Thymus (tissue), 11 donors: ENCODE results near the gene SHC2. TPM values are rescaled to one million over a fixed set of nuclear protein-coding genes. Genes with fewer than 3 reads are reported as not detected.
"Not testable (repeated sequence)": the region's sequence is repeated elsewhere in the genome, so short reads cannot be mapped to it uniquely, and the experiment has no call there.

Experiments
- DNase-seq, 9 donors: peaks; one replicate each; pipeline ENCODE4 v3.0.0-alpha.2; 2013; ENCODE audit warnings: low spot score in 9 of 9, low read depth in 6 of 9, missing footprints in 1 of 9
- H3K27ac ChIP-seq, 2 donors: one replicate each; pipeline ENCODE4 v1.5.1; 2013; ENCODE audit warnings: control low read depth in 1 of 2, low read depth in 1 of 2, low read length in 1 of 2, mild to moderate bottlenecking in 1 of 2, moderate library complexity in 1 of 2
- H3K27me3 ChIP-seq, 2 donors: one replicate each; pipeline ENCODE4 v1.5.1; 2013; ENCODE audit warnings: low read length in 1 of 2; ENCODE audit not compliant: control insufficient read depth in 2 of 2, insufficient read depth in 1 of 2
- H3K36me3 ChIP-seq, 2 donors: one replicate each; pipeline ENCODE4 v1.5.1; 2013; ENCODE audit warnings: low read length in 1 of 2, mild to moderate bottlenecking in 1 of 2, moderate library complexity in 1 of 2; ENCODE audit not compliant: control insufficient read depth in 2 of 2, insufficient read depth in 2 of 2
- H3K4me1 ChIP-seq, 2 donors: one replicate each; pipeline ENCODE4 v1.5.1; 2013; ENCODE audit warnings: low read length in 2 of 2; ENCODE audit not compliant: control insufficient read depth in 2 of 2, insufficient read depth in 2 of 2
- H3K4me3 ChIP-seq, 2 donors: one replicate each; pipeline ENCODE4 v1.5.1; 2013; ENCODE audit warnings: low read length in 2 of 2, control low read depth in 1 of 2, mild to moderate bottlenecking in 1 of 2
- H3K9me3 ChIP-seq, 2 donors: one replicate each; pipeline ENCODE4 v1.5.1; 2013; ENCODE audit warnings: low read length in 1 of 2, mild to moderate bottlenecking in 1 of 2; ENCODE audit not compliant: control insufficient read depth in 2 of 2, insufficient read depth in 1 of 2
- WGBS: extraction: QIAGEN DNeasy Blood & Tissue Kit; methylation state at CpG from one replicate; pipeline ENCODE4 v1.1.7; 2013; 5-methylcytosine and 5-hydroxymethylcytosine counted together
- polyA plus RNA-seq: library from polyadenylated mRNA; stranded (reverse); fragments of 200-250 nt; gene quantifications from one replicate; pipeline ENCODE4 v1.2.3, GENCODE V29; 2013
- total RNA-seq: library from RNA; stranded (reverse); fragments of 120-200 nt; gene quantifications from one replicate; pipeline ENCODE4 v1.2.4, GENCODE V29; 2013
- donor health status: healthy.

Gene SHC2
- total and polyA plus RNA-seq, 2 donors: 1.1 to 5.2 TPM

- no peak overlapping the region for H3K27ac ChIP-seq
- H3K4me1 ChIP-seq: no peaks in the 10 kb centered on the region
- no peak overlapping the region for H3K4me3 ChIP-seq
- no peaks in the 10 kb centered on the region for H3K27me3 ChIP-seq
- no peaks in the 10 kb centered on the region for H3K36me3 ChIP-seq
- no peak for DNase-seq
- WGBS: 97% methylated on average over 26 of the region's 26 CpGs
- peaks cover 2 to 19% of the 10 kb centered on the region in 2 donors for H3K9me3 ChIP-seq
Measured at GRCh38 chr19:425056-425455, 35.8 kb downstream of the SHC2 start.

DNA sequence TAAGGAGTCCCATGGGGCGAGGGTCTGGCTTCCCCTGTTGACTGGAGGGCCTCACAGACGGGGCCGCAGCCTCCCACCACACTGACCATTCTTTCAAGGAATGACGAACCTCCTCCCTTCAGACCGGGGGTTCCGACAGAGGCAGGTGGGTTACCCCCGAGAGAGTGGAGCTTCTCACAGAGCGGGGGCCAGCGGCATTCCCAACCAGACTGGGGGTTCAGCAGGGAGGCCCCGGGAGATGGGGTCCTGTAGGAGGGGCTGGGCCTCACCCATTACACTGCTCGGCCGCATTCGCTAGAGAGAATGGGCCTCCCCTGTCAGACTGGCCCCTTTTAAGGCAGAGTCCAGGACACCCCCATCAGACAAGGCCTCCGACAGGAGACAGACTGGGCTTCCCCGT lies 36.3 kb downstream of the SHC2 start:
- Histone ChIP-seq H3K9me3 (peaks cover 2 to 24% of the 10 kb centered on the region in 2 donors), H3K36me3 (no peaks in the 10 kb centered on the region), H3K27ac (no peak overlapping the region), H3K27me3 (no peaks in the 10 kb centered on the region), H3K4me3 (no peak overlapping the region), H3K4me1 (no peaks in the 10 kb centered on the region)
- WGBS: 96% methylated on average over 15 of the region's 15 CpGs
- no peak for DNase-seq

DNA sequence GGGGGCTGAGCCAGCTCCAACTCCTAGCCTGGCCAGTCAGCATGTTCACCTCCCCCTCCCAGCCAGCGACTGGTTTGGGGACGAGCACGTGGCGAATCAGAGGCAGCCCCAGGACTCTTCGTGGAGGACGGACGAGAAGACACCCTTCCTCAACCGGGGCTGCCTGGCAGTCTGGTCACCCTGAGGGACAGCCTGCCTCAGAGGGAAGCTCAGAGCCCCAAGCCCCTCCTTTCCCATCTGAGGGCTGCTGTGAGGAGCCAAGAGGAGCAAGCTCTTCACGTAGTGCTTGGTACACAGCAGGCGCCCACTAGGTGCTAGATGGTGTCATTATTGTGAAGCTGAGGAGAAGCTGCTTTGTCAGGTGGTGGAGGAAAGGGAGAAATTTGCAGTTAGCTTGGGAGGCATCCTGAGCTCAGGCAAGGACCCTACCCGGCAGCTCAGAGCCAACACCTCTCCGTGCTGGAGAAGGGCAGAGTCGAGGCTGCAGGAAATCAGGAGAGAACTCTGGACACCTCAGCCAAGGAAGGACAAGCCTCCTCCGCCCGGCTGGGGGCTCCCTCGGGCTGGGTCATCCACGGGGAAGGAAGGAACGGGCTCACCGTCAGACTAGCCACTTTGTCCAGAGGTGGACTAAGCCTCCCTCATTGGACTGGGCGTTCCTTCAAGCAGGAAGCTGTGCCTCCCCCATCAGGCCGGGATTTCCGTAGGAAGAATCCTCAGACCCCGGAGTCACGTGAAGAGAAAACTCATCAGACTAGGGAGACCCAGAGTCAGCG lies 37.0 kb downstream of the SHC2 start:
- H3K27ac ChIP-seq: no peak overlapping the region
- no peak overlapping the region for H3K4me3 ChIP-seq
- H3K4me1 ChIP-seq: no peaks in the 10 kb centered on the region
- no peak for DNase-seq
- peaks cover 2 to 24% of the 10 kb centered on the region in 2 donors for H3K9me3 ChIP-seq
- no peaks in the 10 kb centered on the region for H3K36me3 ChIP-seq
- no peaks in the 10 kb centered on the region for H3K27me3 ChIP-seq
- WGBS: 90% methylated on average over 25 of the region's 25 CpGs

DNA sequence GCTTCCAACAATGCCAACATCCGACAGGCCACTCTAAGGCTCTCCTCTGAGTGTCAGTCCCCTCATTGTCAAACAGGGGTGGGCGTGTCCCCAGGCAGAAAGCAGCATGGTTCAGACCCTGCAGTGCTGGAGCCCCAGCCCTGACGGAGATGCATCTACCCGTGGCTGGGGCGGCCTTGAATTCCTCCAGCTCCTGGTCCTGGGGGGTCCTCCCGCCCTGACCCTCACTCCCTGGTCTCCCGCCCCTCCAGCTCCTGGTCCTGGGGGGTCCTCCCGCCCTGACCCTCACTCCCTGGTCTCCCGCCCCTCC lies 38.0 kb downstream of the SHC2 start:
- H3K9me3 ChIP-seq: peaks cover 2 to 18% of the 10 kb centered on the region in 2 donors
- not testable (repeated sequence) for H3K4me3 ChIP-seq, H3K36me3 ChIP-seq, H3K27me3 ChIP-seq, DNase-seq, H3K4me1 ChIP-seq, H3K27ac ChIP-seq
- 83% methylated on average over 8 of the region's 9 CpGs for WGBS

GRCh38 chr19:422213-422916 lies 38.5 kb downstream of the SHC2 start:
- Histone ChIP-seq H3K4me3 (no peak overlapping the region), H3K27ac (no peak overlapping the region), H3K36me3 (no peaks in the 10 kb centered on the region), H3K9me3 (peaks cover 2 to 18% of the 10 kb centered on the region in 2 donors), H3K27me3 (peaks cover 0 to 6% of the 10 kb centered on the region in 2 donors), H3K4me1 (no peaks in the 10 kb centered on the region)
- 85% methylated on average over 40 of the region's 40 CpGs for WGBS
- no peak for DNase-seq

DNA sequence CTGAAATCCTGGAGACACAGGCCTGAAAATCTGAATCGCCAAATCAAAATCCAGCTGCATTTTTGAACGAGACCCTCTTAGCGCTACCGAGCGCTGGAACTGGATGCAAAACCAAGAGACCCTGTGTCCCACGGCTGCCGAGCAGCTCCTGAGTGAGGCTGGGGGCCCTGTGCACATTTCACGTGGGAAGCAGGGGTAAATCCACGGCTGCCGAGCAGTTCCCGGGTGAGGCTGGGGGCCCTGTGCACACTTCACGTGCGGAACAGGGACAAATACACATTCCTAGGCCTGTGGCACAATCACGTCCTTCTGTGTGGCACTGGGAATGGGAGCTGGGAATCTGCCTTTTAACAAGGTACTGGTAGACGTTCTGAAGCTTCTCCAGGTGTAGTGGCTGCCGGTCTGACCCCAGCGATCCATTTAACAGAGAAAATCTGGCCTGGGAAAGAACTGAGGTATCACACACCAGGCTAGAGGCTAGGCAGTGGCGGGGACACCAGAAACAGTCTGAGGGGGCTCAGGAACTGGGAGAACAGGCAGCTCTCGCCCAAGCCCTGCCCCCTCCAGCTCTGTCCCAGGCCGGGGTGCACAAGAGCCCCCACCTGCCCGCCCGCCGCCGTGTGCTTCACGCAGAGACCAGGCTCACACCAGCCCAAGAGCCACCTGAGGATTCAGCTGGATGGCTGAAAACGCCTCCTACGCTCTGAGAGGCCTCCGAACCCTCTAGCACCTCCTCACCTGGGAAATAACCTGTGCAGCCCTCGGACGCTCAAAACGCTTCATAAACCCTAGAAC lies 40.9 kb downstream of the SHC2 start:
- 89% methylated on average over 31 of the region's 31 CpGs for WGBS
- H3K4me1 ChIP-seq: no peaks in the 10 kb centered on the region
- H3K27me3 ChIP-seq: peaks cover 0 to 6% of the 10 kb centered on the region in 2 donors
- H3K27ac ChIP-seq: no peak overlapping the region
- H3K36me3 ChIP-seq: no peaks in the 10 kb centered on the region
- DNase-seq: no peak
- H3K9me3 ChIP-seq: peaks cover 2 to 13% of the 10 kb centered on the region in 2 donors
- no peak overlapping the region for H3K4me3 ChIP-seq

DNA sequence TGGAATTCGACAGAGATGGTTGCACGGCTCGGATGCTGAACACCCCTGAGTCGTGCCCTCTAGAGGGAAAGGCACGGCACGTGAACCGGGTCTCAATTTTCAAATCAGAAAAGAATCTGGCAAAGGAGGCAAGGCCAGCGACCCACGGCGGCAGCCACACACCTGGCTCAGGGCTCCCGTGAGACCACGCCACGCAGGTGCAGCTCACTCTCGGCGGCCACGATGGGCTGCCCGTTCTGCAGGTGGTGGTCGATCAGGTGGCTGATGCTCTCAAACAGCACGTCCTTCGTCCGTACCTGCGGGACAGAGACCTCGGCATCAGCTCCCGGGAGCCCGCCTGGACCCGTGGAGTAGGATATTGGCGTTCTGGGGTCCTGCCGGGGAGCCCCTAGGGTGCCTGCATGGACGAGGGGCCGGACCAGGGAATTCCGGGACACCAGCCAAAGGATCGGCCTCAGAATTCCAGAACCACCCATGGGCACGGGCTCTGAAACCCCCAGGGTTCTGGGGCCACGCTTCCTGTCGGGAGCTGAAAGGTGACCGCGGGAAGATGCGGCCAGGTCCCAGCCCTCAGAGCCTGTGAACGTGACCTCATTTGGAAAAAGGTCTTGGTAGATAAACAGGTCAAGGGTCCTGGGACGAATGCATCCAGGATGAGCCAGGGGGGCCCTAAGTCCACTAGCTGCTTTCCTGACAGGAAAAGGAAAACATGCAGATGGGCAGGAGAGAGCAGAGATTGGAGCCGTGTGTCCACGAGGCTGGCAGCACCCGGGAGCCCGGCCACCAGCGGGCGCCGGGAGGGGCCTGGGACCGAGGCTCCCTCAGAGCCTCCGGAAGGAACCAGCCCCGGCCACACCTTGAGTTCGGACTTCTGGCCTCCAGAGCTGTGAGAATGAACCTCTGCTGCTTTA lies 41.8 kb downstream of the SHC2 start:
- 80% methylated on average over 51 of the region's 51 CpGs for WGBS
- Histone ChIP-seq H3K4me3 (no peak overlapping the region), H3K36me3 (no peaks in the 10 kb centered on the region), H3K4me1 (no peaks in the 10 kb centered on the region), H3K9me3 (peaks cover 0 to 15% of the 10 kb centered on the region in 2 donors), H3K27me3 (peaks cover 0 to 6% of the 10 kb centered on the region in 2 donors), H3K27ac (no peak overlapping the region)
- DNase-seq: no peak

DNA sequence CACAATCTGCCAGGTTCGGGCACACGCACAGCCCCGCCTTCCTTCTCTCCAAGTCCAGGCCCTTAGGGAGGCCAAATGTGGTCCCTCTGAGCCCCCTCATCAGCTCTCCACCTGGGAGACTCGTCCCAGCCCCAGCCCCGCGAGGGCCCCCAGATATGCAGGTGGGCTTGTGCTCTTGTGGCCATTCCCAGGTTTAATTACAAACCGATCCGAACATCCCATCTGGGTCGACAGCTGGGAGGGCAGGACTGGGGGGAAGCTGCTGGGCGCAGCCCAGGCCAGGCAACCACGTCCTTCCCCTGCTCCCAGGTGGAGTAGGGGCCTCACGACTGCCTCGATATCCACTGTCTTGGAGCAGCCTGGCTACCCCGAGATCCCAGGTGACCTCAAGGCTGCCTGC lies 44.4 kb downstream of the SHC2 start:
- Histone ChIP-seq H3K4me1 (no peaks in the 10 kb centered on the region), H3K4me3 (no peak overlapping the region), H3K27me3 (peaks cover 0 to 6% of the 10 kb centered on the region in 2 donors), H3K36me3 (no peaks in the 10 kb centered on the region), H3K9me3 (peaks cover 0 to 33% of the 10 kb centered on the region in 2 donors), H3K27ac (no peak overlapping the region)
- DNase-seq: no peak
- WGBS: 84% methylated on average over 14 of the region's 14 CpGs
